ENCODE results near the gene DST. TPM values are rescaled to one million over a fixed set of nuclear protein-coding genes. Genes with fewer than 3 reads are reported as not detected.

The DST gene
- polyA plus RNA-seq, 3 donors: 1.1 to 7.4 (median 3.2) TPM

GRCh38 chr6:56490993-56491392 is 151.7 kb downstream of the DST start:
- H4K20me1 ChIP-seq (ENCODE audit: insufficient read depth, low read length): no peaks in the 10 kb centered on the region
- no peak overlapping the region for H3K4me2 ChIP-seq (replicated peaks; ENCODE audit: extremely low read depth, low read length, poor library complexity, severe bottlenecking)
- no peaks in the 10 kb centered on the region for H3K27me3 ChIP-seq (ENCODE audit: control insufficient read depth in 2 of 2, insufficient read depth in 2 of 2, low read length in 2 of 2)
- no peaks in the 10 kb centered on the region for H3K9me3 ChIP-seq (replicated peaks in 1 of 2; ENCODE audit: control insufficient read depth in 1 of 2, insufficient read depth in 1 of 2, low read length in 2 of 2)
- Mint-ChIP-seq H3K4me3 (no peak overlapping the region), H3K27ac (no peak overlapping the region), H3K9me3 (peaks cover 0 to 4% (median 0%) of the 10 kb centered on the region in 7 donors), H3K36me3 (peaks cover 31 to 34% of the 10 kb centered on the region in 2 donors), H3K4me1 (peaks cover 2% of the 10 kb centered on the region), H3K27me3 (ENCODE audit: low read depth in 3 of 3) (no peaks in the 10 kb centered on the region)
- no peak overlapping the region for H3K4me3 ChIP-seq (replicated peaks in 1 of 3; ENCODE audit: low read depth in 2 of 3, low read length in 3 of 3)
- TF ChIP-seq CTCF (IDR thresholded peaks at IDR 0.05): no peak
- intact Hi-C loops (cut with micrococcal nuclease): no loop called here
- peaks cover 21 to 26% of the 10 kb centered on the region in 2 donors for H3K36me3 ChIP-seq (replicated peaks in 1 of 2; ENCODE audit: control insufficient read depth in 1 of 2, insufficient read depth in 2 of 2, low read length in 2 of 2)
- no peak overlapping the region for H3K27ac ChIP-seq (ENCODE audit: low read depth in 1 of 2, low read length in 2 of 2)
- DNase-seq: no peak
- H3K4me1 ChIP-seq (ENCODE audit: control insufficient read depth in 1 of 2, insufficient read depth in 2 of 2, low read length in 2 of 2): no peaks in the 10 kb centered on the region
- H3K79me2 ChIP-seq (ENCODE audit: insufficient read depth, low read length): no peaks in the 10 kb centered on the region
- no peak overlapping the region for H2AFZ ChIP-seq (ENCODE audit: insufficient read depth, low read depth, low read length, poor library complexity, severe bottlenecking)
- no CpG with 5 or more reads among the region's 2 CpGs for WGBS (ENCODE audit: insufficient coverage)
- no peak overlapping the region for H3K9ac ChIP-seq (ENCODE audit: insufficient read depth, low read length, poor library complexity, severe bottlenecking)

DNA sequence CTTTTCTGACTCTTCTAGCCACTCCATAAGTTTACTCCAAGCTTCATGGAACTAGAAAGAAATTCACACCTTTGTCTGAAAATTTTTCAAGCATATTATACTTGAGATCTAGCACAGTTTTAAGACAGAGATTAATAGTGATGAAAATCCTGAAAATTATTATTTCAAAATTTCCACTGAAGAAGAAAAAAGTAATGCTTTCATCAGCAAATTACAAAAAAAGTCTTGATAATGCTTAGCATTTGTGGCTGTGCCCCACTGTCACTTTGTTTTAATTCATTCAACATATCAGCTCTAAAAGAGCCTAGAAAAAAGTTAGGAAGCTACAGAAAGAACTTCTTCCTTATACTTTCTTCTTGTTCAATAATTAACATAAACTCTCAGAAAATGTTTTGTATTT is 153.1 kb downstream of the DST start:
- Histone ChIP-seq H3K4me2 (replicated peaks; ENCODE audit: extremely low read depth, low read length, poor library complexity, severe bottlenecking) (no peak overlapping the region), H3K27ac (ENCODE audit: low read depth in 1 of 2, low read length in 2 of 2) (no peak overlapping the region), H2AFZ (ENCODE audit: insufficient read depth, low read depth, low read length, poor library complexity, severe bottlenecking) (no peak overlapping the region), H4K20me1 (ENCODE audit: insufficient read depth, low read length) (no peaks in the 10 kb centered on the region), H3K9ac (ENCODE audit: insufficient read depth, low read length, poor library complexity, severe bottlenecking) (no peak overlapping the region), H3K79me2 (ENCODE audit: insufficient read depth, low read length) (no peaks in the 10 kb centered on the region), H3K27me3 (ENCODE audit: control insufficient read depth in 2 of 2, insufficient read depth in 2 of 2, low read length in 2 of 2) (no peaks in the 10 kb centered on the region), H3K9me3 (replicated peaks in 1 of 2; ENCODE audit: control insufficient read depth in 1 of 2, insufficient read depth in 1 of 2, low read length in 2 of 2) (no peaks in the 10 kb centered on the region), H3K36me3 (replicated peaks in 1 of 2; ENCODE audit: control insufficient read depth in 1 of 2, insufficient read depth in 2 of 2, low read length in 2 of 2) (peaks cover 26 to 34% of the 10 kb centered on the region in 2 donors), H3K4me3 (replicated peaks in 1 of 3; ENCODE audit: low read depth in 2 of 3, low read length in 3 of 3) (no peak overlapping the region), H3K4me1 (ENCODE audit: control insufficient read depth in 1 of 2, insufficient read depth in 2 of 2, low read length in 2 of 2) (no peaks in the 10 kb centered on the region)
- peaks cover 35 to 42% of the 10 kb centered on the region in 2 donors for H3K36me3 Mint-ChIP-seq
- no peaks in the 10 kb centered on the region for H3K27me3 Mint-ChIP-seq (ENCODE audit: low read depth in 3 of 3)
- no peak overlapping the region for H3K4me3 Mint-ChIP-seq
- no peak overlapping the region for H3K27ac Mint-ChIP-seq
- H3K4me1 Mint-ChIP-seq: peaks cover 2% of the 10 kb centered on the region
- TF ChIP-seq CTCF (IDR thresholded peaks at IDR 0.05): no peak
- DNase-seq: no peak
- peaks cover 0 to 4% (median 0%) of the 10 kb centered on the region in 7 donors for H3K9me3 Mint-ChIP-seq
- intact Hi-C loops (cut with micrococcal nuclease): no loop called here

All from CD14-positive monocyte (primary cell).